UCSD-AML1 (cell line): Measurements from ENCODE around the gene C2orf72.
"Not testable (repeated sequence)": the region's sequence is repeated elsewhere in the genome, so short reads cannot be mapped to it uniquely, and the experiment has no call there.

Experiments
- DNase-seq: peaks from one replicate; lab custom pipeline; 2025; ENCODE audit not compliant: unreplicated experiment; lab: John Stamatoyannopoulos, UW

Gene C2orf72

DNA sequence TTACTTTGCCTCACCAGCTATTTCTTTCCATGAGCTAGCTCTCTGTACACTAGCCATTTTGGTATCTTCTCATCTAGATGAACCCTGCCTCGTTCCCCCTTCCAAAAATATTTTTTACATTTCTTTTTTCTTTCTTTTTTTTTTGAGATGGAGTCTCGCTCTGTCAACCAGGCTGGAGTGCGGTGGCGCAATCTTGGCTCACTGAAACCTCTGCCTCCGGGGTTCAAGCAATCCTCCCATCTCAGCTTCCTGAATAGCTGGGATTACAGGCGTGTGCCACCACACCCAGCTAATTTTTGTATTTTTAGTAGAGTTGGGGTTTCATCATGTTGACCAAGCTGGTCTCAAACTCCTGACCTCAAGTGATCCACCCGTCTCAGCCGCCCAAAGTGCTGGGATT, 30.2 kb downstream of the C2orf72 start:
- DNase-seq = not testable (repeated sequence)

DNA sequence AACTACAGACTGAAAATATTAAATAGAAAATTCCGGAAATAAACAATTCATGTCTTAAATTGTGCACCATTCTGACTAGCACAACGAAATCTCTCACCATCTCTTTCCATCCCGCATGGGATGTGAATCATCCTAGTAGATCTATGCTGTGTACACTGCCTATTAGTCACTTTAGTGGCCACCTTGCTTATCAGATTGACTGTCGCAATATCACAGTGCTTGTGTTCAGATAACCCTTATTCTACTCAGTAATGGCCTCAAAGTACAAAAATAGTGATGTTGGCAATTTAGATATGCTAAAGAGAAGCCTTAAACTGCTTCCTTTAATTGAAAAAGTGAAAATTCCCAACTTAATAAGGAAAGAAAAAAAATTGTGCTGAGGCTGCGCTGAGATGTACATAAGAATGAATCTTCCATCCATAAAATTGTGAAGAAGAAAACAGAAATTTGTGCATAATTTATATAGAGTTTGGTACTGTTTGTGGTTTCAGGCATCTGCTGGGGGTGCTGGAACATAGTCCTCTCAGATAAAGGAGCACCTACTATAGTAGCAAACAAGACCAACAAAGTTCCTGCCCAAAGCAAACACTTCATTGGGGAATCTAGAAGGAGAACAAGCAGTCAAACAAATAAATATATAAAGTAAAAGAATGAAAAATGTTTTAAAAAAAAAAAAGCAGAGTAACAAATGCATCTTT, 31.4 kb downstream of the C2orf72 start:
- no peak for DNase-seq

DNA sequence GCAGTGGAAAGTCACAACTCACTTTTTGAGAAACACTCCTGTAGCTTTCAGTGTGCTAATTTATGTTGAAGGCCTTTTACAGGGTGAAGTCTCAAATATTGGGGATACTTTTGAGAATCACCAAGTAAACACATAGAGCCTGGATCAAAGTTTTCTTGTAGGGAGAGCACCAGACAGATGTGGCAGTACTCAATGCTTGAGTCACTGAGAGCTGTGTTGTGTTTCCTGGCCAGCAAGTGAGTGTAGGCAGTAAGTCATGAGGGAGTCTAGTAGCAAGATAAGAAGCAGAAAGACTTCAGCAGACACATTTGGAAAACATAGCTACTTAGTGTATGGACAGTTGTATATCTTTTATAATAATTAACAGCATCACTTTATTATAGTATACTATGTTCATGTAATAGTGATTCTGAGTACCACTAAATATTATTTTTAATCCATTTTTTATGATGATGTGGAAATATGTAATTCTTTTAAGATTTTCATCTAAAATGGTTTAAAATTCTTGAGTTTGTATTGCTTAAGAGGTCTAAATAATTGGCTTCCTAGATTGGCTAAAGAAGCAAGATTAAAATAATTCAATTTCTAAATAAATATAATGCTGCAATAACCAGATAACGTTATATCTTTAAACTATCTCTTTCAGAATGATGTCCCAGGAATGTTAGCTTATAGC, 32.2 kb downstream of the C2orf72 start:
- no peak for DNase-seq

DNA sequence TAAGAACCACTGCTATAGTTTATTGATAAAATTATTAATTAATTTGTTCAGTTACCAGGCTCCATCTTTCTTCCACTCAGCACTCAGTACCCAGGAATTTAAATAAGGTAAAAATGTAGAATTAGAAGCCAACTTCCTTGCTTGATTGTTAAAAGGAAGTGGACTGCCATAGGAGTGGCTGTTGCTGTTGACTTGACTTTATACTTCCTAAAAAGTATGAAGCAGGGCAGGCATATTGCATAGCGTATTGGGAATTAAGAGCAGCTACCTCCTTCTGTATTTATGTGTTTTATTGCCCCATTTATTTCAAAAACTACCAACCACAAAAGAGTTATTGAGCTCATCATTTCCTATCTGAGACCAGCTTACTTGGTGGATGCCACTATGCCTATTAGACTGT, 47.2 kb downstream of the C2orf72 start:
- no peak for DNase-seq

DNA sequence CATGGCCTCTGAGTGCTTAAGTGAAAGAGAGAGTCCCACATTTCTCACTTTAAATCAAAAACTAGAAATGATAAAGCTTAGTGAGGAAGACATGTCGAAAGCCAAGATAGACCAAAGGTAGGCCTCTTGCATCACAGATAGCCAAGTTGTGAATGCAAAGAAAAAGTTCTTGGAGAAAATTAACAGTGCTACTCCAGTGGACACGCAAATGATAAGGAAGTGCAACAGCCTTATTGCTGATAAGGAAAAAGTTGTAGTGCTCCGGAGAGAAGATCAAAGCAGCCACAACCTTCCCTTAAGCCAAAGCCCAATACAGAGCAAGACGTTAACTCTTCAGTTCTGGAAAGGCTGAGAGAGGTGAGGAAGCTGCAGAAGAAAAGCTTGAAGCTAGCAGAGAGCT, 51.4 kb downstream of the C2orf72 start:
- no peak for DNase-seq

DNA sequence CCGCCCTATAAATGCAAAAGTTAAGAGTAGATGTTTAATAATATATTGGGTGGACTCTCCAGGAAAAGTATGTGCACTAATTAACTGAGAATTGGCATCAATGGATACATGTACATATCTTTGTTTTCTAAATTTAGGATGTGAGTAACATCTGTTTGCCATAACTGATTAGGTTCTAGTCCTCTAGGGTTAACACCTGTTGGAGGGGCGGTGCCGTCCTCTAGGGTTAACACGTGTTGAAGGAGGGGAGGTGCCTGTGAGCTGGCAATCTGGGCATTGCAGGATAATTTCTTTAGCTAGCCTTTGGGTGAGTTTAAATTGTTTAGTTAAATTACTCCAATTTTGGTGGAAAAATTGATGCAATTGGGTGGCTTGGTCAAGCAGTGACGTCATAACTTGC, 56.6 kb downstream of the C2orf72 start:
- DNase-seq = no peak

DNA sequence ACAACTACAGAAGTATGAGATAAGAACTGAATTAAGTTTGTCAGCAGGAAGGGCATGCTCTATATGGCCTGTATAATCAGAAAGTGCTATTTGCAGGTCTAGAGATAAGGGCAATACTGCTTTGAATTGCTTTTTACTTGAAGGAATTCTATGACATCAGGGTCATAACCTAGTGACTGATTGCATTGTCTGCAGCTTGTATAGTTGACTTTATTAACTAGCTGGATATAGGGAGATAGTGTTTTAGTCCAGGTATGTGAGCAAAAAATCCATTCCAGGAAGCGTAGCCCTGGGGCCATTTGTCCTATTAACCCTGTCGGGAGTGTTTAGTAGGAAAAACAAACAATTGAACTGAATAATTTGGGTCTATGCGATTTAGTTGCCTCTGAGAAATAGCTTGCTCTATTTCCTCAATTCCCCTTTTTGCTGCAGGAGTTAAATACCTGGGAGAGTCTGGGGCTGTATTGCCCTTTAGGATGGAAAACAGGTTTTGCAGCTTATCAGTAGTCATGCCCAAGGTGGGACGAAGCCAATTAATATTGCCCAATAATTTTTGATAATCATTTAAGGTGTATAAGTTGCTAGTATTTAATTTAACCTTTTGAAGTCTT, 57.5 kb downstream of the C2orf72 start:
- DNase-seq = no peak
